Mucosa of descending colon (tissue), 3 donors: ENCODE data around the gene PABPN1L. TPM values are rescaled to one million over a fixed set of nuclear protein-coding genes. Genes with fewer than 3 reads are reported as not detected.

Source experiments
- ATAC-seq: fragments of 200-7000 bp; cut with Tn5 transposase; one replicate; pipeline ENCODE4 v1.9.1; 2020; ENCODE audit warnings: mild to moderate bottlenecking, moderate library complexity
- DNase-seq, 3 donors: peaks; one replicate each; pipeline ENCODE4 v3.0.0-alpha.2; 2020
- H3K36me3 ChIP-seq: fragments of 200-600 bp; one replicate; pipeline ENCODE4 v1.8.0; 2021; ENCODE audit warnings: low read depth, mild to moderate bottlenecking
- H3K4me1 ChIP-seq: fragments of 200-600 bp; one replicate; pipeline ENCODE4 v1.8.0; 2021; ENCODE audit warnings: low read depth, mild to moderate bottlenecking
- H3K4me3 ChIP-seq: fragments of 200-600 bp; one replicate; pipeline ENCODE4 v1.8.0; 2021; ENCODE audit warnings: mild to moderate bottlenecking
- H3K9me3 ChIP-seq: fragments of 200-600 bp; one replicate; pipeline ENCODE4 v1.8.0; 2021; ENCODE audit warnings: mild to moderate bottlenecking
- CTCF ChIP-seq: fragments of 200-600 bp; IDR thresholded peaks from one replicate; pipeline ENCODE4 v1.8.0; 2022; ENCODE audit warnings: antibody characterized with exemption, mild to moderate bottlenecking
- intact Hi-C, 2 donors: fragments of 100-400 bp; cut with DNase I in 1 of 2; cut with micrococcal nuclease in 1 of 2; formaldehyde crosslinking; loops; one replicate each; pipeline versions ENCODE4 v1.11.0 to v1.11.1; 2022; cut with DNase I, micrococcal nuclease
- total RNA-seq, 3 donors: library from RNA; stranded (reverse); fragmentation: NEBNext Ultra II Directional in 2 of 3; extraction: Animal tissue kit (Norgen Biotek cat#: 25700) in 2 of 3; gene quantifications; one replicate each; pipeline versions ENCODE4 v1.2.1 to v1.2.4, GENCODE V29; 2021 to 2023
- donor health status: DM: no; HTN: no; CAD: no; lungs with moderate emphysema.
- donor health status: DM: no; HTN: no; CAD: no.
- donor health status: DM: no; HTN: yes; CAD: no.

PABPN1L gene
- total RNA-seq, 3 donors from 2014 or later: not detected

GRCh38 chr16:88830783-88831182 is 35.7 kb downstream of the PABPN1L start:
- H3K9me3 ChIP-seq: no peaks in the 10 kb centered on the region
- ATAC-seq: no peak
- peaks cover 10% of the 10 kb centered on the region for H3K4me1 ChIP-seq
- no peak for TF ChIP-seq CTCF
- intact Hi-C loops: no loop called here
- no peaks in the 10 kb centered on the region for H3K36me3 ChIP-seq
- H3K4me3 ChIP-seq: no peak overlapping the region
- no peak for DNase-seq

GRCh38 chr16:88830258-88830657 is 36.2 kb downstream of the PABPN1L start:
- no peak overlapping the region for H3K4me3 ChIP-seq
- intact Hi-C loops: no loop called here
- H3K4me1 ChIP-seq: peaks cover 10% of the 10 kb centered on the region
- no peak for TF ChIP-seq CTCF
- no peaks in the 10 kb centered on the region for H3K36me3 ChIP-seq
- ATAC-seq (no peak), DNase-seq (peak in 1 of 3 donors; percentile 50)
- H3K9me3 ChIP-seq: no peaks in the 10 kb centered on the region

GRCh38 chr16:88828711-88829110 is 37.7 kb downstream of the PABPN1L start:
- H3K36me3 ChIP-seq: no peaks in the 10 kb centered on the region

GRCh38 chr16:88827727-88828126 is 38.7 kb downstream of the PABPN1L start:
- peaks cover 10% of the 10 kb centered on the region for H3K4me1 ChIP-seq
- intact Hi-C loops: no loop called here
- ATAC-seq (no peak), DNase-seq (no peak)
- H3K9me3 ChIP-seq: no peaks in the 10 kb centered on the region
- H3K4me3 ChIP-seq: no peak overlapping the region
- H3K36me3 ChIP-seq: no peaks in the 10 kb centered on the region
- no peak for TF ChIP-seq CTCF

More at GRCh38 chr16:88828711-88829110, 37.7 kb downstream of the PABPN1L start:
- TF ChIP-seq CTCF: no peak
- ATAC-seq: no peak
- H3K9me3 ChIP-seq: no peaks in the 10 kb centered on the region
- no peak for DNase-seq
- H3K4me3 ChIP-seq: no peak overlapping the region
- intact Hi-C loops: no loop called here
- H3K4me1 ChIP-seq: peaks cover 10% of the 10 kb centered on the region

- Histone ChIP-seq H3K36me3 (no peaks in the 10 kb centered on the region), H3K4me3 (no peak overlapping the region), H3K4me1 (peaks cover 10% of the 10 kb centered on the region), H3K9me3 (no peaks in the 10 kb centered on the region)
- intact Hi-C loops: no loop called here
- DNase-seq (peak; percentile 59 to 85 (median 77)), ATAC-seq (peak; percentile 89)
- no peak for TF ChIP-seq CTCF
Measured at GRCh38 chr16:88826070-88826840, 40.2 kb downstream of the PABPN1L start.
